Dedifferentiated amniotic fluid mesenchymal stem cell (primary cell): Measurements from ENCODE around the gene MED12L.
"Not testable (repeated sequence)": the region's sequence is repeated elsewhere in the genome, so short reads cannot be mapped to it uniquely, and the experiment has no call there.

Source experiments
- DNase-seq: peaks from one replicate; pipeline ENCODE4 v3.0.0-alpha.2; 2016; ENCODE audit errors: extremely low spot score

The MED12L gene

GRCh38 chr3:151085227-151085888 lies at the start of gene MED12L:
TSS of gene MED12L (plus strand) at chr3:151085664. CDS start at chr3:151086927, 1,263 bp downstream.
- DNase-seq = peak; percentile 40

- peak; percentile 85 for DNase-seq
Measured at GRCh38 chr3:151037746-151038477, 47.6 kb upstream of the MED12L start.

GRCh38 chr3:151044706-151045105 lies 40.8 kb upstream of the MED12L start:
- DNase-seq = no peak

GRCh38 chr3:151047636-151048035 lies 37.8 kb upstream of the MED12L start:
- DNase-seq = no peak

GRCh38 chr3:151051533-151051932 lies 33.9 kb upstream of the MED12L start:
- no peak for DNase-seq

GRCh38 chr3:151052346-151052745 lies 33.1 kb upstream of the MED12L start:
- DNase-seq = no peak

- DNase-seq = no peak
Measured at GRCh38 chr3:151052756-151053155, 32.7 kb upstream of the MED12L start.

GRCh38 chr3:151058740-151059139 lies 26.7 kb upstream of the MED12L start:
- no peak for DNase-seq

GRCh38 chr3:151062611-151063010 lies 22.9 kb upstream of the MED12L start:
- DNase-seq = no peak

GRCh38 chr3:151067158-151067557 lies 18.3 kb upstream of the MED12L start:
- no peak for DNase-seq

- DNase-seq = not testable (repeated sequence)
Measured at GRCh38 chr3:151072842-151073241, 12.6 kb upstream of the MED12L start.

- no peak for DNase-seq
Measured at GRCh38 chr3:151074256-151074655, 11.2 kb upstream of the MED12L start.

- no peak for DNase-seq
Measured at GRCh38 chr3:151075869-151076562, 9.4 kb upstream of the MED12L start.

- DNase-seq = no peak
Measured at GRCh38 chr3:151076626-151077025, 8.8 kb upstream of the MED12L start.

- DNase-seq = not testable (repeated sequence)
Measured at GRCh38 chr3:151081082-151081481, 4.4 kb upstream of the MED12L start.

- no peak for DNase-seq
Measured at GRCh38 chr3:151082880-151083838, 2.3 kb upstream of the MED12L start.

GRCh38 chr3:151084893-151085226 lies 604 bp upstream of the MED12L start:
- no peak for DNase-seq

GRCh38 chr3:151085889-151086483 lies 522 bp downstream of the MED12L start:
- DNase-seq = no peak

GRCh38 chr3:151086484-151087456 lies 1.3 kb downstream of the MED12L start:
- peak; percentile 90 for DNase-seq

GRCh38 chr3:151087648-151088047 lies 2.2 kb downstream of the MED12L start:
- no peak for DNase-seq
